Measurements from ENCODE around the gene GARIN5B.

GARIN5B gene

GRCh38 chr19:55322204-55322885, 40.7 kb downstream of the GARIN5B start:
- DNase-seq (ENCODE audit: low read depth in 3 of 3) = no peak

- DNase-seq (ENCODE audit: low read depth in 3 of 3) = no peak
These were observed 41.5 kb downstream of the GARIN5B start for GRCh38 chr19:55321466-55322137.

GRCh38 chr19:55320844-55321419, 42.1 kb downstream of the GARIN5B start:
- DNase-seq (ENCODE audit: low read depth in 3 of 3) = no peak

- DNase-seq (ENCODE audit: low read depth in 3 of 3) = no peak
These were observed 43.3 kb downstream of the GARIN5B start for GRCh38 chr19:55319785-55320184.

- no peak for DNase-seq (ENCODE audit: low read depth in 3 of 3)
These were observed 46.4 kb downstream of the GARIN5B start for GRCh38 chr19:55316646-55317045.

GRCh38 chr19:55315956-55316525, 47.0 kb downstream of the GARIN5B start:
- DNase-seq (ENCODE audit: low read depth in 3 of 3) = no peak

GRCh38 chr19:55314396-55314795, 48.7 kb downstream of the GARIN5B start:
- no peak for DNase-seq (ENCODE audit: low read depth in 3 of 3)

GRCh38 chr19:55312621-55313512, 50.2 kb downstream of the GARIN5B start:
- DNase-seq (ENCODE audit: low read depth in 3 of 3) = no peak

GRCh38 chr19:55311797-55312196, 51.3 kb downstream of the GARIN5B start:
- no peak for DNase-seq (ENCODE audit: low read depth in 3 of 3)

GRCh38 chr19:55311397-55311796, 51.7 kb downstream of the GARIN5B start:
- DNase-seq (ENCODE audit: low read depth in 3 of 3) = no peak

- no peak for DNase-seq (ENCODE audit: low read depth in 3 of 3)
These were observed 52.6 kb downstream of the GARIN5B start for GRCh38 chr19:55310498-55310897.

- DNase-seq (ENCODE audit: low read depth in 3 of 3) = no peak
These were observed 53.6 kb downstream of the GARIN5B start for GRCh38 chr19:55309448-55309847.

GRCh38 chr19:55308281-55308680, 54.8 kb downstream of the GARIN5B start:
- DNase-seq (ENCODE audit: low read depth in 3 of 3) = no peak

GRCh38 chr19:55306712-55307111, 56.3 kb downstream of the GARIN5B start:
- no peak for DNase-seq (ENCODE audit: low read depth in 3 of 3)

GRCh38 chr19:55305983-55306562, 57.0 kb downstream of the GARIN5B start:
- DNase-seq (ENCODE audit: low read depth in 3 of 3) = no peak

- peak in 2 of 3 donors; percentile 16 to 37 for DNase-seq (ENCODE audit: low read depth in 3 of 3)
These were observed 57.6 kb downstream of the GARIN5B start for GRCh38 chr19:55305491-55305890.

- DNase-seq (ENCODE audit: low read depth in 3 of 3) = no peak
These were observed 58.1 kb downstream of the GARIN5B start for GRCh38 chr19:55304980-55305379.
